Body of pancreas (tissue), 4 donors: ENCODE data around the gene FOXO6. TPM values are rescaled to one million over a fixed set of nuclear protein-coding genes. Genes with fewer than 3 reads are reported as not detected.

Experiments
- ATAC-seq: fragments of 150-250 bp; one replicate; pipeline ENCODE4 v1.9.1; 2016
- DNase-seq, 4 donors: peaks; one replicate each; pipeline ENCODE4 v3.0.0-alpha.2; 2019
- H3K27ac ChIP-seq, 4 donors: fragments of 200-600 bp; sonication (generic); 1 replicate in 3 of 4; 2 replicates in 1 of 4; pipeline versions ENCODE4 v1.5.1 to v1.6.1; 2016 to 2019; ENCODE audit warnings: mild to moderate bottlenecking in 1 of 4, mixed read lengths in 1 of 4, moderate library complexity in 1 of 4
- H3K27me3 ChIP-seq, 2 donors: fragments of 200-600 bp; sonication (generic); one replicate each; pipeline ENCODE4 v1.6.0; 2016; ENCODE audit warnings: mild to moderate bottlenecking in 1 of 2
- H3K36me3 ChIP-seq, 2 donors: fragments of 200-600 bp; sonication (generic); replicated peaks in 1 of 2; 2 replicates each; pipeline ENCODE4 v1.5.1; 2016; ENCODE audit warnings: low read depth in 2 of 2; ENCODE audit not compliant: insufficient read depth in 1 of 2
- H3K4me1 ChIP-seq: fragments of 200-600 bp; sonication (generic); one replicate; pipeline ENCODE4 v1.6.0; 2016
- H3K4me3 ChIP-seq, 2 donors: fragments of 200-600 bp; sonication (generic); 1 replicate in 1 of 2; 2 replicates in 1 of 2; pipeline ENCODE4 v1.5.1; 2016 to 2019
- H3K9me3 ChIP-seq, 3 donors: fragments of 200-600 bp; sonication (generic); 1 replicate in 2 of 3; 2 replicates in 1 of 3; pipeline ENCODE4 v1.5.1; 2016
- CTCF ChIP-seq, 7 experiments: fragments of 450-650 bp in 4 of 7; fragments of 200-600 bp in 3 of 7; sonication (generic) in 3 of 7; IDR thresholded peaks; one replicate each; pipeline ENCODE4 v1.5.1; 2016 to 2019; ENCODE audit warnings: antibody characterized with exemption in 7 of 7
- POLR2A ChIP-seq, 3 donors: fragments of 450-650 bp; IDR thresholded peaks; one replicate each; pipeline ENCODE4 v1.6.1; 2016; ENCODE audit warnings: antibody characterized with exemption in 3 of 3, mild to moderate bottlenecking in 2 of 3
- WGBS, 2 donors: methylation state at CpG; one replicate each; pipeline ENCODE4 v1.1.5; 2017; 5-methylcytosine and 5-hydroxymethylcytosine counted together
- intact Hi-C: fragments of 100-400 bp; cut with DNase I; formaldehyde crosslinking; loops from one replicate; pipeline ENCODE4 v1.15.1; 2023
- total RNA-seq, 2 donors: library from RNA; depleted of rRNA; stranded (reverse); fragments of >200 nt; gene quantifications; one replicate each; pipeline ENCODE4 v1.1.0, GENCODE V29; 2016

FOXO6 gene
- total RNA-seq = 1 to 10 TPM; 1.0 to 2.3 TPM

- intact Hi-C loops = no loop called here
- Histone ChIP-seq H3K4me3 (peak within 1 kb of the TSS; percentile 1 to 22), H3K9me3 (no peaks in the 10 kb centered on the region), H3K4me1 (peaks cover 33% of the 10 kb centered on the region), H3K27ac (peak within 1 kb of the TSS; percentile 18 to 69 (median 52)), H3K27me3 (peaks cover 0 to 5% of the 10 kb centered on the region in 2 donors), H3K36me3 (no peaks in the 10 kb centered on the region)
- peak; percentile 99 to 100 (median 99) for DNase-seq
- peak; percentile 92 for ATAC-seq
- TF ChIP-seq POLR2A (IDR thresholded peaks at IDR 0.05) (no peak), CTCF (IDR thresholded peaks at IDR 0.05) (peak; percentile 35 to 95 (median 49))
- 3 to 12% methylated on average over 12 to 41 of the region's 63 CpGs for WGBS, 2 donors
These were observed at the start of gene FOXO6 for GRCh38 chr1:41360786-41361494. Gene FOXO6 (plus strand): TSS chr1:41361434.

GRCh38 chr1:41312991-41313645 lies 48.1 kb upstream of the FOXO6 start:
- Histone ChIP-seq H3K27me3 (no peaks in the 10 kb centered on the region), H3K4me3 (no peak overlapping the region), H3K36me3 (no peaks in the 10 kb centered on the region), H3K9me3 (no peaks in the 10 kb centered on the region), H3K4me1 (no peaks in the 10 kb centered on the region), H3K27ac (no peak overlapping the region)
- no peak for ATAC-seq
- no peak for DNase-seq
- WGBS, 2 donors = 81 to 84% methylated on average over 4 of the region's 4 CpGs
- TF ChIP-seq POLR2A (IDR thresholded peaks at IDR 0.05) (no peak), CTCF (IDR thresholded peaks at IDR 0.05) (no peak)
- intact Hi-C loops = no loop called here

- TF ChIP-seq CTCF (IDR thresholded peaks at IDR 0.05) (peak; percentile 22 to 46 (median 39)), POLR2A (IDR thresholded peaks at IDR 0.05) (no peak)
- H3K36me3 ChIP-seq = no peaks in the 10 kb centered on the region
- no peaks in the 10 kb centered on the region for H3K27me3 ChIP-seq
- H3K4me3 ChIP-seq = no peak overlapping the region
- no peak for ATAC-seq
- H3K4me1 ChIP-seq = peaks cover 2% of the 10 kb centered on the region
- intact Hi-C loops = no loop called here
- H3K27ac ChIP-seq = no peak overlapping the region
- WGBS, 2 donors = 49 to 68% methylated on average over 4 to 7 of the region's 7 CpGs
- H3K9me3 ChIP-seq = no peaks in the 10 kb centered on the region
- DNase-seq = peak; percentile 20 to 28 (median 26)
These were observed 47.5 kb upstream of the FOXO6 start for GRCh38 chr1:41313661-41314131.

GRCh38 chr1:41314376-41315145 lies 46.7 kb upstream of the FOXO6 start:
- ATAC-seq = no peak
- peaks cover 11% of the 10 kb centered on the region for H3K4me1 ChIP-seq
- WGBS, 2 donors = 71 to 76% methylated on average over 9 to 11 of the region's 11 CpGs
- H3K4me3 ChIP-seq = no peak overlapping the region
- TF ChIP-seq CTCF (IDR thresholded peaks at IDR 0.05) (no peak), POLR2A (IDR thresholded peaks at IDR 0.05) (no peak)
- no peaks in the 10 kb centered on the region for H3K9me3 ChIP-seq
- no peaks in the 10 kb centered on the region for H3K27me3 ChIP-seq
- intact Hi-C loops = no loop called here
- no peak overlapping the region for H3K27ac ChIP-seq
- DNase-seq = no peak
- no peaks in the 10 kb centered on the region for H3K36me3 ChIP-seq
